ENCODE measurements around the gene FAM50B. TPM values are rescaled to one million over a fixed set of nuclear protein-coding genes. Genes with fewer than 3 reads are reported as not detected.

The FAM50B gene
- total RNA-seq, 5 donors from 2014 or later (not counting 1 experiment from before 2014, with no cell fraction given), result 2.3 to 14.9 (median 11.6) TPM

GRCh38 chr6:3875486-3875885 is 26.3 kb downstream of the FAM50B start:
- H3K4me1 Mint-ChIP-seq, result peaks cover under 1 to 2% (median under 1%) of the 10 kb centered on the region in 3 donors
- POLR2A ChIA-PET, result no interaction called here

GRCh38 chr6:3876101-3876500 is 26.9 kb downstream of the FAM50B start:
- no peaks in the 10 kb centered on the region for H3K9me3 ChIP-seq
- DNase-seq (no peak), ATAC-seq (replicated peaks in 1 of 4) (no peak)
- H3K36me3 ChIP-seq (ENCODE audit: control insufficient read depth in 2 of 2, extremely low read depth in 1 of 2, insufficient read depth in 1 of 2, low read length in 1 of 2), result no peaks in the 10 kb centered on the region
- CTCF ChIA-PET, result no interaction called here
- H3K4me3 ChIP-seq (ENCODE audit: control insufficient read depth in 1 of 2, extremely low read depth in 1 of 2, low read length in 1 of 2), result no peak overlapping the region
- no peaks in the 10 kb centered on the region for H3K36me3 Mint-ChIP-seq
- peaks cover 0 to 2% of the 10 kb centered on the region in 2 experiments for H3K27me3 ChIP-seq (replicated peaks in 1 of 2; ENCODE audit: control insufficient read depth in 2 of 2, extremely low read depth in 1 of 2, insufficient read depth in 2 of 2, low read length in 1 of 2)
- H3K4me3 Mint-ChIP-seq, result no peak overlapping the region
- H3K9me3 Mint-ChIP-seq, result no peaks in the 10 kb centered on the region
- no peaks in the 10 kb centered on the region for H3K4me1 Mint-ChIP-seq
- POLR2A ChIA-PET, result no interaction called here
- H3K27me3 Mint-ChIP-seq, result peaks cover 5 to 20% of the 10 kb centered on the region in 2 donors
- WGBS (ENCODE audit: insufficient coverage), result 83% methylated on average over 7 of the region's 10 CpGs
- no peaks in the 10 kb centered on the region for H3K4me1 ChIP-seq (ENCODE audit: control insufficient read depth in 1 of 2, extremely low read depth in 1 of 2, insufficient read depth in 2 of 2, low read length in 2 of 2)
- no peak overlapping the region for H3K27ac Mint-ChIP-seq
- no peak overlapping the region for H3K27ac ChIP-seq (ENCODE audit: low read length)

More at GRCh38 chr6:3875486-3875885, 26.3 kb downstream of the FAM50B start:
- H3K27ac Mint-ChIP-seq, result no peak overlapping the region
- no peaks in the 10 kb centered on the region for H3K9me3 Mint-ChIP-seq
- ATAC-seq (replicated peaks in 1 of 4), result no peak
- Histone ChIP-seq H3K4me1 (ENCODE audit: control insufficient read depth in 1 of 2, extremely low read depth in 1 of 2, insufficient read depth in 2 of 2, low read length in 2 of 2) (no peaks in the 10 kb centered on the region), H3K4me3 (ENCODE audit: control insufficient read depth in 1 of 2, extremely low read depth in 1 of 2, low read length in 1 of 2) (no peak overlapping the region), H3K36me3 (ENCODE audit: control insufficient read depth in 2 of 2, extremely low read depth in 1 of 2, insufficient read depth in 1 of 2, low read length in 1 of 2) (no peaks in the 10 kb centered on the region), H3K9me3 (no peaks in the 10 kb centered on the region), H3K27ac (ENCODE audit: low read length) (no peak overlapping the region), H3K27me3 (replicated peaks in 1 of 2; ENCODE audit: control insufficient read depth in 2 of 2, extremely low read depth in 1 of 2, insufficient read depth in 2 of 2, low read length in 1 of 2) (no peaks in the 10 kb centered on the region)
- WGBS (ENCODE audit: insufficient coverage), result no CpG with 5 or more reads among the region's 5 CpGs
- H3K27me3 Mint-ChIP-seq, result peaks cover 2 to 19% of the 10 kb centered on the region in 2 donors
- no peak overlapping the region for H3K4me3 Mint-ChIP-seq
- H3K36me3 Mint-ChIP-seq, result no peaks in the 10 kb centered on the region
- DNase-seq, result no peak
- CTCF ChIA-PET, result no interaction called here

GRCh38 chr6:3876866-3877265 is 27.7 kb downstream of the FAM50B start:
- peaks cover 0 to 2% of the 10 kb centered on the region in 2 experiments for H3K27me3 ChIP-seq (replicated peaks in 1 of 2; ENCODE audit: control insufficient read depth in 2 of 2, extremely low read depth in 1 of 2, insufficient read depth in 2 of 2, low read length in 1 of 2)
- H3K36me3 Mint-ChIP-seq, result no peaks in the 10 kb centered on the region
- WGBS (ENCODE audit: insufficient coverage), result no CpG with 5 or more reads among the region's 4 CpGs
- H3K4me3 Mint-ChIP-seq, result no peak overlapping the region
- ChIA-PET POLR2A (no interaction called here), CTCF (interaction anchor here in 1 of 2 donors (0.6 kb wide), 2 partner anchors 9 to 715 kb away, joined by 3 read pairs; no protein-coding TSS in a partner anchor)
- no peak overlapping the region for H3K27ac Mint-ChIP-seq
- no peak overlapping the region for H3K4me3 ChIP-seq (ENCODE audit: control insufficient read depth in 1 of 2, extremely low read depth in 1 of 2, low read length in 1 of 2)
- H3K9me3 Mint-ChIP-seq, result no peaks in the 10 kb centered on the region
- no peaks in the 10 kb centered on the region for H3K4me1 ChIP-seq (ENCODE audit: control insufficient read depth in 1 of 2, extremely low read depth in 1 of 2, insufficient read depth in 2 of 2, low read length in 2 of 2)
- no peaks in the 10 kb centered on the region for H3K9me3 ChIP-seq
- DNase-seq (no peak), ATAC-seq (replicated peaks in 1 of 4) (no peak)
- H3K27ac ChIP-seq (ENCODE audit: low read length), result no peak overlapping the region
- no peaks in the 10 kb centered on the region for H3K4me1 Mint-ChIP-seq
- no peaks in the 10 kb centered on the region for H3K36me3 ChIP-seq (ENCODE audit: control insufficient read depth in 2 of 2, extremely low read depth in 1 of 2, insufficient read depth in 1 of 2, low read length in 1 of 2)
- peaks cover 5 to 23% of the 10 kb centered on the region in 2 donors for H3K27me3 Mint-ChIP-seq

GRCh38 chr6:3878048-3878666 is 29.0 kb downstream of the FAM50B start:
- no peaks in the 10 kb centered on the region for H3K36me3 ChIP-seq (ENCODE audit: control insufficient read depth in 2 of 2, extremely low read depth in 1 of 2, insufficient read depth in 1 of 2, low read length in 1 of 2)
- no peaks in the 10 kb centered on the region for H3K4me1 Mint-ChIP-seq

GRCh38 chr6:3879194-3879952 is 30.2 kb downstream of the FAM50B start:
- no peak overlapping the region for H3K4me3 ChIP-seq (ENCODE audit: control insufficient read depth in 1 of 2, extremely low read depth in 1 of 2, low read length in 1 of 2)
- peaks cover 0 to 2% of the 10 kb centered on the region in 2 experiments for H3K27me3 ChIP-seq (replicated peaks in 1 of 2; ENCODE audit: control insufficient read depth in 2 of 2, extremely low read depth in 1 of 2, insufficient read depth in 2 of 2, low read length in 1 of 2)
- no peaks in the 10 kb centered on the region for H3K9me3 Mint-ChIP-seq
- no peaks in the 10 kb centered on the region for H3K36me3 ChIP-seq (ENCODE audit: control insufficient read depth in 2 of 2, extremely low read depth in 1 of 2, insufficient read depth in 1 of 2, low read length in 1 of 2)
- H3K4me1 ChIP-seq (ENCODE audit: control insufficient read depth in 1 of 2, extremely low read depth in 1 of 2, insufficient read depth in 2 of 2, low read length in 2 of 2), result no peaks in the 10 kb centered on the region
- no peak overlapping the region for H3K27ac ChIP-seq (ENCODE audit: low read length)
- CTCF ChIA-PET, result no interaction called here
- H3K4me3 Mint-ChIP-seq, result no peak overlapping the region
- no peaks in the 10 kb centered on the region for H3K9me3 ChIP-seq
- H3K27me3 Mint-ChIP-seq, result peaks cover 10 to 12% of the 10 kb centered on the region in 2 donors
- no peak for DNase-seq
- WGBS (ENCODE audit: insufficient coverage), result 79% methylated on average over 6 of the region's 25 CpGs
- POLR2A ChIA-PET, result no interaction called here
- no peaks in the 10 kb centered on the region for H3K36me3 Mint-ChIP-seq
- no peak for ATAC-seq (replicated peaks in 1 of 4)
- no peak overlapping the region for H3K27ac Mint-ChIP-seq
- H3K4me1 Mint-ChIP-seq, result no peaks in the 10 kb centered on the region

More at GRCh38 chr6:3878048-3878666, 29.0 kb downstream of the FAM50B start:
- DNase-seq, result no peak
- ChIA-PET POLR2A (no interaction called here), CTCF (no interaction called here)
- Histone ChIP-seq H3K9me3 (no peaks in the 10 kb centered on the region), H3K27me3 (replicated peaks in 1 of 2; ENCODE audit: control insufficient read depth in 2 of 2, extremely low read depth in 1 of 2, insufficient read depth in 2 of 2, low read length in 1 of 2) (peaks cover 0 to 2% of the 10 kb centered on the region in 2 experiments), H3K4me1 (ENCODE audit: control insufficient read depth in 1 of 2, extremely low read depth in 1 of 2, insufficient read depth in 2 of 2, low read length in 2 of 2) (no peaks in the 10 kb centered on the region), H3K4me3 (ENCODE audit: control insufficient read depth in 1 of 2, extremely low read depth in 1 of 2, low read length in 1 of 2) (no peak overlapping the region), H3K27ac (ENCODE audit: low read length) (no peak overlapping the region)
- Mint-ChIP-seq H3K27ac (no peak overlapping the region), H3K36me3 (no peaks in the 10 kb centered on the region), H3K4me3 (no peak overlapping the region), H3K9me3 (no peaks in the 10 kb centered on the region), H3K27me3 (peaks cover 10 to 18% of the 10 kb centered on the region in 2 donors)
- ATAC-seq (replicated peaks in 1 of 4), result no peak
- WGBS (ENCODE audit: insufficient coverage), result 60% methylated on average over 3 of the region's 6 CpGs

- Histone ChIP-seq H3K36me3 (ENCODE audit: control insufficient read depth in 2 of 2, extremely low read depth in 1 of 2, insufficient read depth in 1 of 2, low read length in 1 of 2) (no peaks in the 10 kb centered on the region), H3K9me3 (no peaks in the 10 kb centered on the region), H3K27ac (ENCODE audit: low read length) (no peak overlapping the region), H3K4me1 (ENCODE audit: control insufficient read depth in 1 of 2, extremely low read depth in 1 of 2, insufficient read depth in 2 of 2, low read length in 2 of 2) (no peaks in the 10 kb centered on the region), H3K27me3 (replicated peaks in 1 of 2; ENCODE audit: control insufficient read depth in 2 of 2, extremely low read depth in 1 of 2, insufficient read depth in 2 of 2, low read length in 1 of 2) (peaks cover 0 to 2% of the 10 kb centered on the region in 2 experiments), H3K4me3 (ENCODE audit: control insufficient read depth in 1 of 2, extremely low read depth in 1 of 2, low read length in 1 of 2) (no peak overlapping the region)
- WGBS (ENCODE audit: insufficient coverage), result 86% methylated on average over 8 of the region's 13 CpGs
- Mint-ChIP-seq H3K4me1 (no peaks in the 10 kb centered on the region), H3K27ac (no peak overlapping the region), H3K4me3 (no peak overlapping the region), H3K9me3 (no peaks in the 10 kb centered on the region), H3K27me3 (peaks cover 10 to 12% of the 10 kb centered on the region in 2 donors), H3K36me3 (no peaks in the 10 kb centered on the region)
- CTCF ChIA-PET, result no interaction called here
- no peak for DNase-seq
- POLR2A ChIA-PET, result no interaction called here
- ATAC-seq (replicated peaks in 1 of 4), result no peak
Measured at GRCh38 chr6:3881711-3882421, 32.7 kb downstream of the FAM50B start.
